ENCODE results near the gene TBC1D3H. TPM values are rescaled to one million over a fixed set of nuclear protein-coding genes. Genes with fewer than 3 reads are reported as not detected.
"Not testable (repeated sequence)": the region's sequence is repeated elsewhere in the genome, so short reads cannot be mapped to it uniquely, and the experiment has no call there.

Gene TBC1D3H
- total RNA-seq (2021): not detected in 2 replicates
- long read RNA-seq, partial matches to known transcripts: 0 of 1 reads
- long read RNA-seq, other reads (novel, unspliced or antisense): 1 of 1 reads

DNA sequence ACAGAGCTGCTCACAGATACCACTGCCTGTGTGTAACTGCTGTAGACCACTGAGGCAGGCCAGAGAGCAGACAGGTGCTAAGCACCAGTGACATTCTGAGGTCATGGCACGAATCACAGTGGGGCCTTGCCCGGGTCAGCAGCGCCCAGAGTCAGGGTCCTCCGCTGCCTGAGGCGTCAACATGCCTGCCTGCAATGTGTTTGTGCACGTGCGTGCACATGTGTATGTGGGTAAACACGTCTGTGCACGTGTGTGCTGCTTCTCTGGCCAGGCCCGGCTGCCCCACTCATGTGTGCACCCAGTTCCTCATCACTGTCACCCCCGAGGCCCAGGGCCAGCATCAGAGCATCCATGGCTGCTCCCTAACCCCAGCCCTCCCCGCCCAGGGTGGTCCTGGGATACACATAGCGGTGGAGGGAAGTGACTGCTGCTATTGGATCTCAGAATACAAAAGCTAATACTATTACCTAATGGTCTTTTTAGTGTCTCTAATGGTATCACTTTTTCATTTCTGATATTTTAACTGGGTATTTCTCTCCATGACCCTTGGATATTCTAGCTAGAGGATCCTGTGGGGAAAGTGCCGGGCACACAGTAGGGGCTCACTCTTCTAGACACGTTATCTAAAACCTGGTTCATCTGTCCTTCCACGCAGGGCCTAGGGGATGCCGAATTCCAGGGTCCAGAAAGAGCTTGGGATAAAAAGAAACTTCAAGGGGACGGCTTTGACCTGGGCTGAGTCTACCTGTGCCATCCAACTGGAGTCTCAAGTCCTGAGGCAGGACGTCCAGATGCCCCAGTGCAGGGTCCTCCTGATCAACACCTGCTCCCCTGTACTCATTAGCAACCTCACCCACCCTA lies at the start of gene TBC1D3H:
Gene TBC1D3H (minus strand): TSS at position 51 of the 861 bp plus-strand sequence. CDS start 1,540 bp downstream, outside the sequence.
- H2BK12ac ChIP-seq (ENCODE audit: insufficient read length, low read depth, low read length); H2BK5ac ChIP-seq (ENCODE audit: insufficient read length, low read length); H3K27ac Mint-ChIP-seq; H3K27ac ChIP-seq (ENCODE audit: insufficient read length, low read depth, low read length); H3K23ac ChIP-seq (ENCODE audit: insufficient read length, low read depth, low read length); H3K36me3 Mint-ChIP-seq (ENCODE audit: insufficient read depth in 1 of 3, low read depth in 3 of 3); H2AFZ ChIP-seq (ENCODE audit: low read length); H3K9ac ChIP-seq (ENCODE audit: extremely low read depth, insufficient read length, low read length); H3K27me3 Mint-ChIP-seq (ENCODE audit: low read depth); H3K18ac ChIP-seq (ENCODE audit: insufficient read length, low read depth, low read length); H4K91ac ChIP-seq (ENCODE audit: insufficient read length, low read depth, low read length); H3K4me3 Mint-ChIP-seq; H2BK15ac ChIP-seq (ENCODE audit: low read depth, low read length); H3K4me2 ChIP-seq (ENCODE audit: insufficient read depth, insufficient read length, low read length); H3K56ac ChIP-seq (ENCODE audit: insufficient read length, low read depth, low read length); H2BK20ac ChIP-seq (ENCODE audit: low read depth, low read length, poor library complexity, severe bottlenecking); H4K8ac ChIP-seq (replicated peaks; ENCODE audit: insufficient read length, low read depth, low read length); H4K20me1 ChIP-seq (ENCODE audit: control insufficient read depth, insufficient read depth, insufficient read length); H4K5ac ChIP-seq (ENCODE audit: insufficient read length, low read depth, low read length); H3K9me3 Mint-ChIP-seq; H3T11ph ChIP-seq (ENCODE audit: low read length); H3K27me3 ChIP-seq (ENCODE audit: insufficient read depth, low read length); H2AK5ac ChIP-seq (ENCODE audit: insufficient read length, low read length); DNase-seq; H2BK120ac ChIP-seq (ENCODE audit: low read depth, low read length, poor library complexity, severe bottlenecking); H3K79me2 ChIP-seq (ENCODE audit: insufficient read depth, low read length); H3K9me3 ChIP-seq (ENCODE audit: control insufficient read depth, low read depth, low read length); H3K23me2 ChIP-seq (ENCODE audit: insufficient read length, low read depth, low read length, poor library complexity, severe bottlenecking); H3K79me1 ChIP-seq (ENCODE audit: insufficient read depth, low read depth, low read length, poor library complexity, severe bottlenecking); H3K14ac ChIP-seq (ENCODE audit: insufficient read depth, low read length); H3K4me1 Mint-ChIP-seq; H3K4ac ChIP-seq (ENCODE audit: low read depth, low read length); H3K4me1 ChIP-seq (ENCODE audit: insufficient read depth, low read length): not testable (repeated sequence)
- no CpG with 5 or more reads among the region's 19 CpGs for WGBS (ENCODE audit: extremely low coverage, insufficient read length, low lambda C conversion rate)

- no CpG with 5 or more reads among the region's 13 CpGs for WGBS (ENCODE audit: extremely low coverage, insufficient read length, low lambda C conversion rate)
- not testable (repeated sequence) for H3K18ac ChIP-seq (ENCODE audit: insufficient read length, low read depth, low read length); H2AFZ ChIP-seq (ENCODE audit: low read length); H3K9me3 ChIP-seq (ENCODE audit: control insufficient read depth, low read depth, low read length); H4K8ac ChIP-seq (replicated peaks; ENCODE audit: insufficient read length, low read depth, low read length); H3K79me2 ChIP-seq (ENCODE audit: insufficient read depth, low read length); H3K14ac ChIP-seq (ENCODE audit: insufficient read depth, low read length); H4K5ac ChIP-seq (ENCODE audit: insufficient read length, low read depth, low read length); H3K79me1 ChIP-seq (ENCODE audit: insufficient read depth, low read depth, low read length, poor library complexity, severe bottlenecking); H2BK5ac ChIP-seq (ENCODE audit: insufficient read length, low read length); H3K9me3 Mint-ChIP-seq; H3K4ac ChIP-seq (ENCODE audit: low read depth, low read length); H3K56ac ChIP-seq (ENCODE audit: insufficient read length, low read depth, low read length); H3K27me3 ChIP-seq (ENCODE audit: insufficient read depth, low read length); H2AK5ac ChIP-seq (ENCODE audit: insufficient read length, low read length); H3K4me3 Mint-ChIP-seq; H3K27ac Mint-ChIP-seq; H3K9ac ChIP-seq (ENCODE audit: extremely low read depth, insufficient read length, low read length); H3K4me1 Mint-ChIP-seq; H3K4me1 ChIP-seq (ENCODE audit: insufficient read depth, low read length); H3K4me2 ChIP-seq (ENCODE audit: insufficient read depth, insufficient read length, low read length); H2BK20ac ChIP-seq (ENCODE audit: low read depth, low read length, poor library complexity, severe bottlenecking); H4K91ac ChIP-seq (ENCODE audit: insufficient read length, low read depth, low read length); H2BK15ac ChIP-seq (ENCODE audit: low read depth, low read length); H2BK120ac ChIP-seq (ENCODE audit: low read depth, low read length, poor library complexity, severe bottlenecking); H3K23me2 ChIP-seq (ENCODE audit: insufficient read length, low read depth, low read length, poor library complexity, severe bottlenecking); H3K23ac ChIP-seq (ENCODE audit: insufficient read length, low read depth, low read length); H3K27ac ChIP-seq (ENCODE audit: insufficient read length, low read depth, low read length); DNase-seq; H3K36me3 Mint-ChIP-seq (ENCODE audit: insufficient read depth in 1 of 3, low read depth in 3 of 3); H3K27me3 Mint-ChIP-seq (ENCODE audit: low read depth); H2BK12ac ChIP-seq (ENCODE audit: insufficient read length, low read depth, low read length); H3T11ph ChIP-seq (ENCODE audit: low read length); H4K20me1 ChIP-seq (ENCODE audit: control insufficient read depth, insufficient read depth, insufficient read length)
Observed at GRCh38 chr17:36428891-36429290, 40.7 kb upstream of the TBC1D3H start.

All from H9 (cell line).